DMS 273 (cell line): Measurements from ENCODE around the gene TRPC6.
"Not testable (repeated sequence)": the region's sequence is repeated elsewhere in the genome, so short reads cannot be mapped to it uniquely, and the experiment has no call there.

Source experiments
- DNase-seq: peaks from one replicate; lab custom pipeline; 2025; ENCODE audit not compliant: unreplicated experiment; lab: John Stamatoyannopoulos, UW

The TRPC6 gene

GRCh38 chr11:101456812-101457211 lies 127.0 kb downstream of the TRPC6 start:
- DNase-seq = peak; percentile 9

GRCh38 chr11:101453682-101454081 lies 130.1 kb downstream of the TRPC6 start:
- DNase-seq = no peak

GRCh38 chr11:101448881-101449442 lies 134.8 kb downstream of the TRPC6 start:
- no peak for DNase-seq

DNA sequence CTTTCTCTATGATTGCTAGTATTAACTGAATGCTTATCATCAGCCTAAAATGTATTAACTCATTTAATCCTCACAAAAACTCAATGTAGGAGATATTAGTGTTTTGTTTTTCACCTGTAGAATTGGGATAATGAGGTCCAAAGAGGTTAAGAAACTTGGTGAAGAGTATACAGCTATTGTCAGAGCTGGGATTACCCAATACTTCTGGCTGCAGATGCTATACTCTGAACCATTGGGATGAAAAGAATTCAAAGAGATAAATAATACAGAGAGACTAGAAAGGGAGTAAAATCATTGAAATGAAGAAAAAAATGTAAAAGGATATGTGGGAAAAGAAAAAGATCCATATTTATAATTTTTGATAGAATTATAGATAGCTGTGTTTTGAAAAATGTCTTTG lies 137.1 kb downstream of the TRPC6 start:
- no peak for DNase-seq

DNA sequence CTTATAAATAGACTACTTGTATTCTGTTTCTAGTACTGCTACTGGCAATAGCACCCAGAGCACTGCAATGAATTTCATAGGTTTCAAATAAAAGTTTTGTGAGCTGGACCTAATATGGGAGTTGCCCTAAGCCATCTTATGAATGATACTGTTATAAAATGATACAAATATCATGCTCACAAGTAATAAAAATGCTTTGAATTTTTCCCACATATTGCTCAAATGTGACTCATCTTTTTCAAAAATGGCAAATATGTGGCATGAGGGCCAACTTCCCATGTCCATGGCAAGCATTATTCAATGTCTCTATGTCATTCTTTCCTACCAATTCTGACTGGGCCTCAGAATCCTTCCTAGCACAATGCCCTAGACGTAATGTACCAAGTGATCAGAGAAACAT lies 137.6 kb downstream of the TRPC6 start:
- DNase-seq = no peak

DNA sequence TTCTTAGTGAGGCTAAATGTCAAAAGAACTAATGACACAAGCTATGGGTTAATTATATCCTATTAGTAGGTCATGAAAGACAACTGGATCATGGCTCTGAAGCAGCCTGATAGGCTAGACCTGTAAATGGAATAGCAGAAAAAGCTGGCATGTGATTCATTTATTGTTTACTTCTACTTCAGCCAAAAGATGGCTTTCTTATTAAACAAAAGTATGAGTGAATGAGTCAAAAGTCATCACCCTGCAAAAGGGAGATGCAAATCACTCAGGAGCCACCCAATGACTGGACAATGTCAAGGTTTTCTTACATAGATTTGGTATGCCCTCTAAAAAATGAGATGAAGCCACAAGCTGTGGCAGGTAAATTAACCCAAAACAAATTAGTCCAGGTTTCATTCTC lies 138.0 kb downstream of the TRPC6 start:
- no peak for DNase-seq

DNA sequence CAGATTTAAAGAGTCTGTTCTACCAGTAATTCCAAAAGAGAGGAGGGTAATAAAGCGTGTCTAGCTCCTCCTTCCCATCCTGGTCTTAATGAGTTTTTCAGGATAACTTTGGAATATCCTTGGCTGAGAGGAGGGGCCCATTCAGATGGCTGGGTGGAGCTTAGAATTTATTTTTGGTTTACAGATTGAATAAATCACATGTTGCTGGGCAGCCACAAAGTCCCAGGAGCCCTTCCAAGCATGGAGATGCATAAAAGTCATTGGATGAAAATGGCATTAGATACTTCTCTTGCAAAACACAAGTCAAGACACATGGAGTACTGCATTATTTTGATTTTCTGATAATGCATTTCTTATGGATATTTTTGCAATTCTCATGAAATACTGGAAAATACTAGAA lies 139.0 kb downstream of the TRPC6 start:
- DNase-seq = no peak

DNA sequence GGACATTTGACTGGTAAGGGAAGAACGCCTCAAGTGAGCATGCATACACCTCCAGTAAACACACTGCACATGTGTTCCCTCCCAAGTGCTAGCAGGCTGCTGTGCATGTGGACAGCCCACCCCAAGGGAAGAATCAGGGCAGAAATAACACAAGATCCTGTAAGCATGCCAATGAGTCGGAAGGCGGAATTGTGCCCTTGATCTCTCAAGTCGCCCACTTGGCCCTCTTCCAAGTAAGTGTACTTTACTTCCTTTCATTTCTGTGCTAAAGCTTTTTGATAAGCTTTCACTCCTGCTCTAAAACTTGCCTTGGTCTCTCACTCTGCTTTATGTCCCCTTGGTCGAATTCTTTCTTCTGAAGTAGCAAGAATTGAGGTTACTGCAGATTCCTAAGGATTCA lies 139.6 kb downstream of the TRPC6 start:
- DNase-seq = no peak

GRCh38 chr11:101442936-101443521 lies 140.8 kb downstream of the TRPC6 start:
- no peak for DNase-seq

- DNase-seq = no peak
These were observed 141.6 kb downstream of the TRPC6 start for GRCh38 chr11:101442171-101442570.

- no peak for DNase-seq
These were observed 142.1 kb downstream of the TRPC6 start for GRCh38 chr11:101441747-101442146.

- no peak for DNase-seq
These were observed 144.3 kb downstream of the TRPC6 start for GRCh38 chr11:101439488-101439887.

- not testable (repeated sequence) for DNase-seq
These were observed 145.1 kb downstream of the TRPC6 start for GRCh38 chr11:101438708-101439107.

- DNase-seq = no peak
These were observed 145.7 kb downstream of the TRPC6 start for GRCh38 chr11:101438126-101438525.

DNA sequence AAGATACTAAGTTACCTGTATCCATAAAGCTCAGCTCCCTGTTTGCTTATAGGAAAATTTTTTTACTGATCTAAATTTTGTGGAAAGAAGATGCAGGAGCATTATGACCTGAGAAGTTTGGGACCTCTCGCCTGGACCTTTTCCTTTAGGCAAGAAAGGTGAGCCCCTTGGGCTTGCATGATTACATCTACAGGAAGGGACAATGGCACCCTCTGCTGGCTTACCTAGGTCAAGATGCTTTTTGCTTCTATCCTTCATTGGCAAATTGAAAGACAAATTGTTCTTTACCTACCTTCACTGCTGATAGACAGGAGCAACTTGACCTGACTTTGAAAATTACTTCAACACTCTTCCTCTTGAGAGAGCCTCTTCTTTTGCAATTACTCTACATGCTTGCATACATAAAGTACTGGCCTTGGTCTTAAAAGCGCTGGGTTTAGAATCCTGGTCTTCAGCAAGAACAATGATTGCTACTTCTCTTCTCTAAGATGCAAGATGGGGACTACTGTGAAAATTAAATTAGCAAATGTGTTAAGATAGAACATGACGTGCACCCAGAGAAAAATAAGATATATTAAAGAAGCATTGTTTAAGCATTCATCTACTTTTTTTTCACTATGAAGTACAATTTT lies 147.2 kb downstream of the TRPC6 start:
- DNase-seq = peak; percentile 42

- DNase-seq = no peak
These were observed 148.3 kb downstream of the TRPC6 start for GRCh38 chr11:101435408-101435973.

GRCh38 chr11:101434026-101434643 lies 149.7 kb downstream of the TRPC6 start:
- no peak for DNase-seq

- no peak for DNase-seq
These were observed 150.7 kb downstream of the TRPC6 start for GRCh38 chr11:101433151-101433550.

- no peak for DNase-seq
These were observed 153.9 kb downstream of the TRPC6 start for GRCh38 chr11:101429703-101430540.

DNA sequence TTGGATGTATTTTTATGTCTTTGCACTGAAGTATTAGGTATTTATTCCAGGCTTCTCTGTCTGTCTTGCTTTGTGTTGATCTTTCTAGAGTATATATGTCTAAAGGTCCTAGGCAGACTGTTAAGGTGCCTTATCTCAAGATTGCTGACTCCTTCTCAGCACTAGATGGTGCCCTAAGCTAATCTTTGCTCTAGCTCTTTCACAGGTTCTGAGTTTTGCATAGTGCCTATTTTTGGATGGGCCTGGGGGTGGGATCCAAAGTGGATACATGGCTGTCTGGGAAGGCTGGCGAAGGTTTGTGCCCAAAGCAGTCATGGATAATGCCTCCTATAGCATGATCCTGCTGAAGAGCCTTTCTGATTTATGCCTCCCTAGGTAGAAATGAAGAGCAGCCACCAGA lies 154.9 kb downstream of the TRPC6 start:
- no peak for DNase-seq

DNA sequence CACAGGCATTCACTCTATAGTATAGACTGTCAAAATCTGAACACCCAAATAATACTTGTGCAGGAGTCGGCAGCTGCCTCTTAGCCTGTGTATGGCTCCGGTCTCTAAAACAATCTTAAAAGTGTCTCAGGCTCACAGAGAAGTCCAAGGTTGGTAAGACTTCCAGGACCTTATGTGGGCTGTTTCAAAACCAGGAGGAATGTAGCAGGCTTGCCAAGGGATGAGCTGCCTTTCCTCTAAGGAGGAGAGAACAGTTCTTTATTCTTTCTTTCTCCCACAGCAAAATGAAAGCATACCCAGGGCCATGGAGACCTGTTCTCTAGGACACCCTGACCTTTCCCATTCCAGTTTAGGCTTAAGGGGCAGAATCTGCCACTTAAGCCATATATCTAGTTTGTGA lies 176.5 kb downstream of the TRPC6 start:
- DNase-seq = no peak
